D721Med (cell line): Measurements from ENCODE around the gene PLCH1.
"Not testable (repeated sequence)": the region's sequence is repeated elsewhere in the genome, so short reads cannot be mapped to it uniquely, and the experiment has no call there.

Source experiments
- DNase-seq: peaks from one replicate; pipeline ENCODE4 v3.0.0; 2011; ENCODE audit warnings: low spot score; ENCODE audit not compliant: insufficient read length
- FAIRE-seq: peaks from 2 replicates; lab custom pipeline; 2011; peaks lifted over from hg19 to GRCh38; lab: Jason Lieb, UNC
- TF ChIP-seq, protein P1 (sequence below): IDR thresholded peaks from 2 replicates; pipeline ENCODE4 v1.5.1; 2012; ENCODE audit warnings: mild to moderate bottlenecking, control low read depth; ENCODE audit not compliant: insufficient read depth; ENCODE audit errors: missing control alignments

The PLCH1 gene

DNA sequence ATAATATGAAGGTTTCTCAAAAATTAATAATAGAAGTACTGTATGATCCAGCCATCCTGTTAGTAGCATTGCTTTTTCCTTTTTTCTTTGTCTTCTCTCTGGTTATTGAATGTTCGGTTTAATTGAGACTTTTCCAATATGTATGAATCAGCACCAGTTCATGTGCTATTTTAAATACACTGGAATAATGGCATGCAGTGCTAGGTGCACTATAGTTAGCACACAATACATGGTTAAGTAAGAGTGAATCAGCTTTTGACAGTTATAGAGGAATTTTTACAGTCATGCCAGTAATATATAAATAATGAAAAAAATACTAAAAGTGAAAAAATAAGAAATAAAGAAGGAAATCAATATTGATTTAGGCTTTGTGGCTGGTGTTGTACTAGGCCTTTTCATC lies 337.5 kb downstream of the PLCH1 start:
- DNase-seq: no peak
- TF ChIP-seq, protein P1, sequence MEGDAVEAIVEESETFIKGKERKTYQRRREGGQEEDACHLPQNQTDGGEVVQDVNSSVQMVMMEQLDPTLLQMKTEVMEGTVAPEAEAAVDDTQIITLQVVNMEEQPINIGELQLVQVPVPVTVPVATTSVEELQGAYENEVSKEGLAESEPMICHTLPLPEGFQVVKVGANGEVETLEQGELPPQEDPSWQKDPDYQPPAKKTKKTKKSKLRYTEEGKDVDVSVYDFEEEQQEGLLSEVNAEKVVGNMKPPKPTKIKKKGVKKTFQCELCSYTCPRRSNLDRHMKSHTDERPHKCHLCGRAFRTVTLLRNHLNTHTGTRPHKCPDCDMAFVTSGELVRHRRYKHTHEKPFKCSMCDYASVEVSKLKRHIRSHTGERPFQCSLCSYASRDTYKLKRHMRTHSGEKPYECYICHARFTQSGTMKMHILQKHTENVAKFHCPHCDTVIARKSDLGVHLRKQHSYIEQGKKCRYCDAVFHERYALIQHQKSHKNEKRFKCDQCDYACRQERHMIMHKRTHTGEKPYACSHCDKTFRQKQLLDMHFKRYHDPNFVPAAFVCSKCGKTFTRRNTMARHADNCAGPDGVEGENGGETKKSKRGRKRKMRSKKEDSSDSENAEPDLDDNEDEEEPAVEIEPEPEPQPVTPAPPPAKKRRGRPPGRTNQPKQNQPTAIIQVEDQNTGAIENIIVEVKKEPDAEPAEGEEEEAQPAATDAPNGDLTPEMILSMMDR: no peak
- no peak for FAIRE-seq

DNA sequence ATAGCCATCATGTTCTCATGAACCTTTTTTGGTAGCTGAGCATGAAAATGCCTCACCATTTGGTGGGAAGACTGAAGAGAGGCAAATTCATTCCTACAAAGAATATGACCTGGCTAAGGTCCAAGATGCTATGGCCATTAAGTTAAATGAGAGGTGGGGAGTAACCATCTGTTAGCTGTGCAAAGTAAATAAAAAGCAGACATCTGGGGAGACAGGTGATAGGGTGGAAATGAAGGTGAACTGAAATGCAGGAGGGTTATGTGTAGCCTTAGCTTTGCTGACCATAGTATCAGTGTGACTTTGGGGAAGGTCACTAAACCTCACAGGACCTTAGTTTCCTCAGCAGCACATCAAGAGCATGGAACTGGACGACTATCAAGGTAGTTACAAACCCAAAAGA lies 340.4 kb downstream of the PLCH1 start:
- TF ChIP-seq, protein P1: no peak
- DNase-seq (no peak), FAIRE-seq (no peak)

DNA sequence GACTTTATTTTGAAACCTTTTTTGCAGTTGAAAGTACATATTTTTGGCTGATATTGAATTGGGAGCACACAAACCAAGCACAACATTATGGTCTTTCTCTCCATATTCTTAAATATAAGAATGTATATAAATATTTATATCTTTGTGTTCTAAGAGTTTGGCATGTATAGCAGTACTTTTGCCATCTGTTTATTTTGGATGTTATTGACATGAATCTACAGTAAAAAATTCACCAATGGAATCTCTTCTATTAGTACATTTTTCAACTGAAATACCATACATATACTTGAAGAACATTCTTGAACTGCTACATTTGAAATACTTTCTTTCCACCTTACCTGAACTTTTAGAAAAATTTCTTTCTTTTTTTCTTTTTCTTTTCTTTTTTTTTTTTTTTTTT lies 342.2 kb downstream of the PLCH1 start:
- no peak for FAIRE-seq
- TF ChIP-seq, protein P1: no peak
- no peak for DNase-seq

DNA sequence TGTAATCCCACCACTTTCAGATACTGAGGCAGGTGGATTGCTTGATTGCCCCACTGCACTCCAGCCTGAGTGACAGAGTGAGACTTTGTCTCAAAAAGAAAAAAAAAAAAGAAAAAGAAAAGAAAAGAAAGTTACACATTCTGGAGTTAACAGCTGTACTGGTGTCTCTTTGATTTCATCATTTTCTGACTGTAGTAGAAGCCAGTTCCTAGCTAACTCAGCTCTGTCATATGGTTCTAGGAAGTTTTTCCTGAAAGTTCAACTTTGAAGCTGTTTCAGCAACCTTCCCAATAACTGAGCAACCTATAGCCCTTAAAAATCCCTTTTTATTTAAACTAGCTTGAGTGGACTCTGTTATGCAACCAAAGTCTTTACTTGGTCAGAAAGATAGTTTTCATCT lies 346.8 kb downstream of the PLCH1 start:
- DNase-seq (no peak), FAIRE-seq (no peak)
- TF ChIP-seq, protein P1: no peak

DNA sequence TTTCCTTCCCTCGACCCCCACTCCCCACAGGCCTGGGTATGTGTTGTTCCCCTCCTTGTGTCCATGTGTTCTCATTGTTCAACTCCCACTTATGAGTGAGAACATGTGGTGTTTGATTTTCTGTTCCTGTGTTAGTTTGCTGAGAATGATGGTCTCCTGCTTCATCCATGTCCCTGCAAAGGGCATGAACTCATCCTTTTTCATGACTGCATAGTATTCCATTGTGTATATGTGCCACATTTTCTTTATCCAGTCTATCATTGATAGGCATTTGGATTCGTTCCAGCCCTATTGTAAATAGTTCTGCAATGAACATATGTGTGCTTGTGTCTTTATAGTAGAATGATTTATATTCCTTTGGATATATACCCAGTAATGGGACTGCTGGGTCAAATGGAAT lies 350.0 kb downstream of the PLCH1 start:
- not testable (repeated sequence) for FAIRE-seq, DNase-seq

DNA sequence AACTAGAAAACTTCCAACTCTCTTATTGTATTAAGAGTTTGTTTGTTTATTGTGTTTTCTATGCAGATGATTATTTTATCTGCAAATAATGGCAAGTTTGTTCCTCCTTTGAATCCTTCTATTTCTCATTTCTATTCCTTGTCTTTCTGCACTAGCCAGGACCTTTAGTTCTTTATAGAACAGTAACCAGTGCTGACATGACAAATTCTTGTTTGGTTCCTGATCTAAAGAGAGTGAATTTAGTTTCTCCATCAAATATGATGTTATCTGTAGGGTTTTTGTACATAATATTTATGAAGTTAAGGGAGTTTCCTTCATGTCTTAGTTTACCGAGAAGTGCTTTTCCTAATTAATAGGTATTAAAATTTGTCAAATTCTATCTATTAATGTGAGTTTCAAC lies 350.6 kb downstream of the PLCH1 start:
- no peak for DNase-seq
- TF ChIP-seq, protein P1: no peak
- no peak for FAIRE-seq

DNA sequence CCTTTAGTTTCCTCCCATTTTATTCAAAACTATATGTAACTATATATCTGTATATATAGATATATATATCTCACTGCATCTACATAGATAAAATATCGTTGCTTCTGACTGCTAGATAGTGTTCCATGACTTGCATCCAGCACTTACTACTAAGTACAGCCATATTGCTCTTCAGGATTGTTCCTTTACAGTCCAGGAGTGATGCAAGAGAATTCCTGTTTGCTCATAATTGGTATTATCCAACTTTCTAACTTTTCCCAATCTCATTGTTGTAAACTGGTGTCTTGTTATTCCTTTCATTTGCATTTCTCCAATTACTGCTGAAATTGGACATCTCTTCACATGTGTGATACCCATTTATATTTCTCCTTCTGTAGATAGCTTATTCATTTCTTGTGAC lies 351.6 kb downstream of the PLCH1 start:
- DNase-seq (no peak), FAIRE-seq (no peak)
- TF ChIP-seq, protein P1: no peak

DNA sequence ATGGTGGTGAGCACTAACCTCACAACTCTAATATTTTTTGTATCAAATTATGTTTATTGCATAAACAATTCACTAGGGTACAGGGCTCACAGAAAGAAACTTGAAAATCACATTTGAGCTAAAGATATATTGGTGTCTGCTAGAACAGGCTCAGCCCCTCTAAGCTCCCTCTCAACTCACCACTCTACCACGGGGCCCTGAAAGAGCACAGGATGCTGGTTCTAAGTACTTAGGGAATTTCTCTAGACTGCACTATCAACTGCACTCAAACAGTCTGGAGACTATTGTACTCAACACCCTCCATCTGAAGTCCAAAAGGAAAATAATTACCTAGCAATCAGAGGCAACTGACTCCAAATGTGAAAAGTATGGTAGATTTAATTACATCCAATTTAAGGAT lies 352.7 kb downstream of the PLCH1 start:
- DNase-seq (no peak), FAIRE-seq (no peak)
- TF ChIP-seq, protein P1: no peak
